Measurements from ENCODE around the gene BMPER. TPM values are rescaled to one million over a fixed set of nuclear protein-coding genes. Genes with fewer than 3 reads are reported as not detected.

Gene BMPER
- total RNA-seq, 1 donor: 0.21 TPM

- Histone ChIP-seq H3K4me3 (ENCODE audit: low read length) (no peak overlapping the region), H3K9me3 (ENCODE audit: low read depth, low read length) (no peaks in the 10 kb centered on the region), H3K27me3 (ENCODE audit: insufficient read depth, low read length) (peaks cover 89% of the 10 kb centered on the region), H3K4me1 (ENCODE audit: insufficient read depth, low read length) (peaks cover 12% of the 10 kb centered on the region)
Observed at GRCh38 chr7:33904681-33905388, 504 bp upstream of the BMPER start.

GRCh38 chr7:33906697-33907096, 1.4 kb downstream of the BMPER start:
- Histone ChIP-seq H3K4me3 (ENCODE audit: low read length) (no peak overlapping the region), H3K27me3 (ENCODE audit: insufficient read depth, low read length) (peaks cover 80% of the 10 kb centered on the region), H3K9me3 (ENCODE audit: low read depth, low read length) (no peaks in the 10 kb centered on the region), H3K4me1 (ENCODE audit: insufficient read depth, low read length) (peaks cover 12% of the 10 kb centered on the region)

DNA sequence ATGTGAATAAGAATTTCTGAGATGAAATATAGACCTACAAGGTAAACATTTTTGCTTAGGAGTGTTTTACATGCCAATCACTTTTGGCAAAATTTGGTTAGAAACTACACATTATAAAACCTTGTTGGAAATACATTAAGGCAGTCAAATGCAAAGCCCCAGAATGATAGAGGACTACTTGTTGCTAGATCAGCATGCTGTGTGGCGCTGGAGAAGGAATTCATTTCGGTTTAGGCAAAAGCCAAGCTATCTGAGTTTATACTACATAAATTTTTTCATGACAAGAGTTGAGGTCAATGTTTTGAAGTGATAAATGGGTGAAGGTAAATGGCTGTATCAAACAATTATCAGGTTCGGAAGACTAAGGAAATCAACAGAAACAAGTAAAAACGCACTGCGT, 2.3 kb downstream of the BMPER start:
- H3K9me3 ChIP-seq (ENCODE audit: low read depth, low read length): no peaks in the 10 kb centered on the region
- peaks cover 71% of the 10 kb centered on the region for H3K27me3 ChIP-seq (ENCODE audit: insufficient read depth, low read length)
- H3K4me3 ChIP-seq (ENCODE audit: low read length): no peak overlapping the region
- H3K4me1 ChIP-seq (ENCODE audit: insufficient read depth, low read length): peaks cover 12% of the 10 kb centered on the region

- Histone ChIP-seq H3K4me3 (ENCODE audit: low read length) (no peak overlapping the region), H3K4me1 (ENCODE audit: insufficient read depth, low read length) (peaks cover 7% of the 10 kb centered on the region), H3K9me3 (ENCODE audit: low read depth, low read length) (no peaks in the 10 kb centered on the region), H3K27me3 (ENCODE audit: insufficient read depth, low read length) (peaks cover 54% of the 10 kb centered on the region)
Observed at GRCh38 chr7:33909318-33909717, 4.0 kb downstream of the BMPER start.

DNA sequence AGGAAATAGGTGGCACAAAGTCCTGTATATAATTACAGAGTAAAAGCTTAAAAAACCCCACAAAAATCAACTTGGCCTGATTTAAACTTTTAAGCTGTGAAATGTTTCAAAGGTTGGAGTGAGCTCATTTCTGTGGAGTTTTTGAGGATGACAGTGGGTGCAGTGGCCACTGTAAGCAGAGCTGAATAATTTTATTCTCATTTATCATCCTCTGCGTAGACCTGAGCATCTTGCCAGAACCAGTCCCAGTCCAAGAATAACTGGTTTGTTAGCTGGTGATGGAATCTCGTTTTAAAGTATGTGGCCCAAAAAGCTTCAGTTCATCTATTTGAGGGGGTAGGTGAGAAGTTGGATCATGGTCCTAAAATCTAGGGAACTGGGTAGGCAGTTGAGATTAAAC, 4.4 kb downstream of the BMPER start:
- H3K27me3 ChIP-seq (ENCODE audit: insufficient read depth, low read length): peaks cover 49% of the 10 kb centered on the region
- peaks cover 2% of the 10 kb centered on the region for H3K4me1 ChIP-seq (ENCODE audit: insufficient read depth, low read length)
- H3K9me3 ChIP-seq (ENCODE audit: low read depth, low read length): no peaks in the 10 kb centered on the region
- H3K4me3 ChIP-seq (ENCODE audit: low read length): no peak overlapping the region

DNA sequence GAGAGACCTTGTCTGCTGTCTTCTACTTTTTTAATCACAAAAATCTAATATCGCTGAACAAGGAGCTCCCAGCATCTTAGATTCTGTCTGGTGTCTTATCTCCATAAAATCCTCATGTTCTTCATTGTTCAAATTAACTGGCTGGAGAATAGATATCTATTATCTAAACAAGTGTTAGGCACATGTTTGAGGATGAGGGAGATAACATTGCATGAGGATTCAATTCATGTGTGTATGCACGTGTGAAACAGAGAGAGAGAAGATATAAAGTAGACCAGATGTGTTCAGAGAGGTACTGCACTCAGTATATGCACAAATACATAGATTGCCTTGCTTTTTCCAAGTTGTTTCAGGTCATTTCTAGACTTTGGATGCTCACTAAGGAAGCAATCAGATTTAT, 5.4 kb downstream of the BMPER start:
- H3K4me1 ChIP-seq (ENCODE audit: insufficient read depth, low read length): no peaks in the 10 kb centered on the region
- no peaks in the 10 kb centered on the region for H3K9me3 ChIP-seq (ENCODE audit: low read depth, low read length)
- no peak overlapping the region for H3K4me3 ChIP-seq (ENCODE audit: low read length)
- H3K27me3 ChIP-seq (ENCODE audit: insufficient read depth, low read length): peaks cover 45% of the 10 kb centered on the region

GRCh38 chr7:33916357-33917081, 11.2 kb downstream of the BMPER start:
- Histone ChIP-seq H3K4me1 (ENCODE audit: insufficient read depth, low read length) (no peaks in the 10 kb centered on the region), H3K4me3 (ENCODE audit: low read length) (no peak overlapping the region), H3K27me3 (ENCODE audit: insufficient read depth, low read length) (no peaks in the 10 kb centered on the region), H3K9me3 (ENCODE audit: low read depth, low read length) (no peaks in the 10 kb centered on the region)

GRCh38 chr7:33917661-33918060, 12.3 kb downstream of the BMPER start:
- no peaks in the 10 kb centered on the region for H3K9me3 ChIP-seq (ENCODE audit: low read depth, low read length)
- no peak overlapping the region for H3K4me3 ChIP-seq (ENCODE audit: low read length)
- no peaks in the 10 kb centered on the region for H3K4me1 ChIP-seq (ENCODE audit: insufficient read depth, low read length)
- H3K27me3 ChIP-seq (ENCODE audit: insufficient read depth, low read length): no peaks in the 10 kb centered on the region

DNA sequence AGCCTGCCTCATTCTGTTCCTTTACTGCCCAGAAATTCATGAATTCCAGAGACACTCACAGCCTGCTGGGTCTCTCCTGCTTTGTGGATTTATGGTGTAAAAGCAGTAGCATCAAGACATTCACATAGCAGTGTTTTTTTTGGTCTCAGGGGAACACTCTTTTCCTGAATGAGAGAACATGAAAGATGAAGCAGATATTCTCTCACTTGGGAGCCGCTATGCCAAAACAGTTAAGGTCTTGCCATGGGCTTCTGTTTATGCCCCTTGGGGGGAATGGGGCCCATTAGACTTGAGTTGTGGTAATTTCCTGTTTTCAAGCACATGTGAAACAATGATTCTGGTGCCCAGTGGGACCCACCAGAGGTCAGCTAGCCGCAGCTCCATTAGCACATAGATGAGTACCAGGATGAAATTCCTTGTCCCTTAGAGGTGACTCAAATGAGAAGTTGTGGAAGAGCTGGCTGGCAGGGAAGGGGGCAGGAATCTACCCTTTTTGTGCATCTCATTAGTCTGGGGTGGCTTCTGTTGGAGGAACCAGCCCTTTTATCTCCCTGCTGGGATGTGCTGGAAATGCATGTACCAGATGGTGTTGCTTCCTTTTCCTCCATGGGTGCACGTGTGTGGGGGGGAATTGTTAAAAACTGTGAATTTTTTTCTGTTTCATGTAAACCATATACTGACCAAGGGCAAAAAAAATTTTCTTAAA, 13.3 kb downstream of the BMPER start:
- H3K4me1 ChIP-seq (ENCODE audit: insufficient read depth, low read length): no peaks in the 10 kb centered on the region
- no peaks in the 10 kb centered on the region for H3K9me3 ChIP-seq (ENCODE audit: low read depth, low read length)
- no peaks in the 10 kb centered on the region for H3K27me3 ChIP-seq (ENCODE audit: insufficient read depth, low read length)
- H3K4me3 ChIP-seq (ENCODE audit: low read length): no peak overlapping the region

GRCh38 chr7:33919449-33919848, 14.1 kb downstream of the BMPER start:
- Histone ChIP-seq H3K9me3 (ENCODE audit: low read depth, low read length) (no peaks in the 10 kb centered on the region), H3K4me3 (ENCODE audit: low read length) (no peak overlapping the region), H3K4me1 (ENCODE audit: insufficient read depth, low read length) (no peaks in the 10 kb centered on the region), H3K27me3 (ENCODE audit: insufficient read depth, low read length) (no peaks in the 10 kb centered on the region)

GRCh38 chr7:33921216-33921938, 16.0 kb downstream of the BMPER start:
- no peak overlapping the region for H3K4me3 ChIP-seq (ENCODE audit: low read length)
- H3K4me1 ChIP-seq (ENCODE audit: insufficient read depth, low read length): no peaks in the 10 kb centered on the region
- no peaks in the 10 kb centered on the region for H3K9me3 ChIP-seq (ENCODE audit: low read depth, low read length)
- H3K27me3 ChIP-seq (ENCODE audit: insufficient read depth, low read length): no peaks in the 10 kb centered on the region

DNA sequence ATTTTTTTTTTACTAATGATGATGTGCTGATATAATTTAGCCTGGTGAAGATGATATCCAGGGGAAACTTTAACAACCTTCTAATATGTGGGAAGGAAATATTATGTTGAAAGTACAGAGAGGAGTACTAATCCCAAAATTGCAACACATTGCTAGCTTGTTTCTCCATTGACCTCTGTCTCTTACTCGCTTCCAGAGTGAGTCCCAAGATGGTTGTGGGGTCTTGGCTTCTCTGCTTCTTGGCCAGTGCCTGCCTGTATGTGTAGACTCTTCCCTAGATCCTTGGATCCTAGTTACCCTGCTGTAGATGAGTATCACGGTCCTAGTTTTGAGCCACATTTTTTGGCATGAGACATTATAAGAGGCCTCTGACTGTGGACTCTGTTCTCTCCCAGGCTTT, 17.5 kb downstream of the BMPER start:
- Histone ChIP-seq H3K4me3 (ENCODE audit: low read length) (no peak overlapping the region), H3K4me1 (ENCODE audit: insufficient read depth, low read length) (no peaks in the 10 kb centered on the region), H3K9me3 (ENCODE audit: low read depth, low read length) (no peaks in the 10 kb centered on the region), H3K27me3 (ENCODE audit: insufficient read depth, low read length) (no peaks in the 10 kb centered on the region)

DNA sequence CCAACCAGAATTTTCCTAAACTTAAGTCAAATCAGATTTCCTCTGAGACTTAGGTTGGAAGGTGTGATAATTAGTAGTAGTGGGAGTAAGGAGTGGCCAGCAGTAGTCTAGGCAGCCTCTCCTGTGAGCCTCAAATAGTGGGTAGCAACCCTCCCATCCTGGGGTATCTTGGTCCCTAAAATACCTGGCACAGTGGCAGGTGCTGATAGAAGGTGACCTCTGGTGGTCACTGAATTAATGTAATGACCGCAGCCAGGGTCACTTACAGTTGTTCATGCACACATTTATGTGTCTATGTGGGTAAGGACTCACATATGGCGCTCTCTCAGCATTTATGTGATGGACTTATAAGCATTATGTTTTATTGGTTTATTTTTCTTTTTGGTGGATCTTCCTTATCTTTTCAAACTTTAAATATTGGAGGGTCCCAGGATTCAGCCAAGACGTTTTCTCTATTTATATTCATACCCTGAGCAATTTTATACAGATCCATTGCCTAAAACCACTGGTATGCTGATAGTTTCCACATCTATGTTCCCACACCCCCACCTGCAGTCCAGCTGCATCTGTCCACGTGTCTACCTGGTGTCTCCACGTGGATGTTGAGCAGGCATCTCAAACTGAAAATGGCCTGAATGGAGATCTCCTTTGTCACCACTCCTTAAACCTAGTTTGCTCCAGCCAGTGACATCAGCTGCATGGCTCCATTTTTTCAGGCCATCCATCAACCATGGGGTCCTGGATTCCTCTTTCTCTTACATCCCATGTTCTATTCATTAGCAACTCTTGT, 18.3 kb downstream of the BMPER start:
- Histone ChIP-seq H3K9me3 (ENCODE audit: low read depth, low read length) (no peaks in the 10 kb centered on the region), H3K4me1 (ENCODE audit: insufficient read depth, low read length) (no peaks in the 10 kb centered on the region), H3K4me3 (ENCODE audit: low read length) (no peak overlapping the region), H3K27me3 (ENCODE audit: insufficient read depth, low read length) (no peaks in the 10 kb centered on the region)

- Histone ChIP-seq H3K4me1 (ENCODE audit: insufficient read depth, low read length) (no peaks in the 10 kb centered on the region), H3K27me3 (ENCODE audit: insufficient read depth, low read length) (no peaks in the 10 kb centered on the region), H3K9me3 (ENCODE audit: low read depth, low read length) (no peaks in the 10 kb centered on the region), H3K4me3 (ENCODE audit: low read length) (no peak overlapping the region)
Observed at GRCh38 chr7:33926535-33926934, 21.2 kb downstream of the BMPER start.
